ENCODE data around the gene BRDT.

BRDT gene

DNA sequence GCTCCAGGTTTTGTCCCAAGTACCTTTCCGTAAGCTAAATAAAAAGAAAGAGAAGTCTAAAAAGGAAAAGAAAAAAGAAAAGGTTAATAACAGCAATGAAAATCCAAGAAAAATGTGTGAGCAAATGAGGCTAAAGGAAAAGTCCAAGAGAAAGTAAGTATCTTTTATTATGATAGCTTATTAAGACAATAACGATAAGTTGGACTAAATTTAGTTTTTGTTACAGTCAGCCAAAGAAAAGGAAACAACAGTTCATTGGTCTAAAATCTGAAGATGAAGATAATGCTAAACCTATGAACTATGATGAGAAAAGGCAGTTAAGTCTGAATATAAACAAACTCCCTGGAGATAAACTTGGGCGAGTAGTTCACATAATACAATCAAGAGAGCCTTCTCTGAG is 31.5 kb downstream of the BRDT start:
- TF ChIP-seq, protein P1, sequence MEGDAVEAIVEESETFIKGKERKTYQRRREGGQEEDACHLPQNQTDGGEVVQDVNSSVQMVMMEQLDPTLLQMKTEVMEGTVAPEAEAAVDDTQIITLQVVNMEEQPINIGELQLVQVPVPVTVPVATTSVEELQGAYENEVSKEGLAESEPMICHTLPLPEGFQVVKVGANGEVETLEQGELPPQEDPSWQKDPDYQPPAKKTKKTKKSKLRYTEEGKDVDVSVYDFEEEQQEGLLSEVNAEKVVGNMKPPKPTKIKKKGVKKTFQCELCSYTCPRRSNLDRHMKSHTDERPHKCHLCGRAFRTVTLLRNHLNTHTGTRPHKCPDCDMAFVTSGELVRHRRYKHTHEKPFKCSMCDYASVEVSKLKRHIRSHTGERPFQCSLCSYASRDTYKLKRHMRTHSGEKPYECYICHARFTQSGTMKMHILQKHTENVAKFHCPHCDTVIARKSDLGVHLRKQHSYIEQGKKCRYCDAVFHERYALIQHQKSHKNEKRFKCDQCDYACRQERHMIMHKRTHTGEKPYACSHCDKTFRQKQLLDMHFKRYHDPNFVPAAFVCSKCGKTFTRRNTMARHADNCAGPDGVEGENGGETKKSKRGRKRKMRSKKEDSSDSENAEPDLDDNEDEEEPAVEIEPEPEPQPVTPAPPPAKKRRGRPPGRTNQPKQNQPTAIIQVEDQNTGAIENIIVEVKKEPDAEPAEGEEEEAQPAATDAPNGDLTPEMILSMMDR (IDR thresholded peaks at IDR 0.05; ENCODE audit: insufficient read depth, missing control alignments), result no peak
- FAIRE-seq (peak; percentile 74), DNase-seq (ENCODE audit: insufficient read length, low spot score) (no peak)

DNA sequence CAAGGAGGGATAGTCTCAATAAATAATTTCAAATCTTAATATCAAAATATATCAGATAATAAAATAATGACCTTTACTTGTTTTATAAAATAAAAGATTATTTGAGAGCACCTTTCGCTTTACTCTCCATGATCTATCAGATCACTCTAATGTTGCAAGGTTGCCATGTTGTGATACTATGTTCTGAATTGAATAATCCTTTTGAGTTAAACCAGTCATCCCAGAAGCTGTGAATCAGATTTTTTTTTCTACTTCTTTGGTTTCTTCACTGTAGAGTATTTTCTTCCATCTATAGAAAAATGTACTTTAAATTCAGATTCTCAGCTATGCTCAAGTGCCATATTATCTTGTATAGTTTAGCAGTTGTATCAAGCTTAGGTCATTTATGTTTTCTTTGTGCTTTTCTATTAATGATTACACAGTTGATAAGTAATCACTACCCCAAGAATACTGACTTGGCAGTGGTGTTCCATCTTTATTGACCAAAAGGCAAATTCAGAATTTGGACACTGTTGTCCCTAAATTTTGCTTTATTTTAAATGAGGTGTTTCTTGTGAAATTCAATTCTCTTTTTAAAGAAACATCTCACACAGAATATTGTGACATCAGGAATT is 32.9 kb downstream of the BRDT start:
- DNase-seq (ENCODE audit: insufficient read length, low spot score) (no peak), FAIRE-seq (peak; percentile 16)
- TF ChIP-seq, protein P1 (IDR thresholded peaks at IDR 0.05; ENCODE audit: insufficient read depth, missing control alignments), result no peak

DNA sequence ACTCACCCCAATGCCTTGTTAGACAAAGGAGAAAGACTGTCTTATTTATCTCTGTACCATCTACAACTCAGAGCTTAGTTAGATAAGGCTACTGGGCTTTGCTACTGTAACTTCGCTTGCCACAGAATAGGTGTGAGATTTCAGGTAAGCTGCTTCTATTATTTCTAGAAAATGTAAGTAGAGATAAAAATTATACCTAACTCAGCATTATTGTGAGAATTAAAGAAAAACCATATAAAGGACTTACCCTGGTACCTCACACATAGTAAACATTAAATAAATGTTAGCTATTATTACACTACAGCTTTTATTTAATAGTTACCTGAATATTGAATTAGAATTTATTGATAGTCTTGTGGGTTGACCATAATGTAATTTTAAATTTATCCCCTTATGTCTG is 44.1 kb downstream of the BRDT start:
- TF ChIP-seq, protein P1 (IDR thresholded peaks at IDR 0.05; ENCODE audit: insufficient read depth, missing control alignments), result no peak
- FAIRE-seq, result no peak
- DNase-seq (ENCODE audit: insufficient read length, low spot score), result no peak

DNA sequence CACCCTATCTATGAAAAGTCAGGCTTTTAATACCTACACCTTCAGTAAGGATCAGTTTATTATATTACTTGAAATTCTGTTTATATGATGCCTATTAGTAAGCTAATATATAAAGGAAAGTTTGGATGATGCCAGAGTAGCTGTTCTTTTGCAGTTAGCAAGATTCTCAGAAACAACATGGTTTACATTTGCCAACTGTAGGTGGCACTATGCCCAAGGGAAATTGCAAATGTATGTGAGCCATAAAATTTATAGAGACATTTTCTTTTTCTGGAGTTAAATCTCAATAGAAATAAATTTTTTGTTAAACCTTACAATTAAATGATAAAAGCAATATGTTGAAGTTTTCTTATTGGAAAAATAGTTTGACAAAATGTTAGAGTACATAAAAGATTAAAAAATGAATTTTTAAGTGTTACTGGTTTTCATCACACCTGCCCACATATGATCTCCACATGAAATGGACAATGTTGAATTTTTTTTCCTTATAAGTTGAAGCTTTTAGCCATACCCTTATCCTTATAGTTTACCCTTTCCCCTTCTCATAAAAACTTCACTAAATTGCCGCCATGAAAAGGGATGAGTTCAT is 48.5 kb downstream of the BRDT start:
- no peak for FAIRE-seq
- no peak for DNase-seq (ENCODE audit: insufficient read length, low spot score)
- TF ChIP-seq, protein P1 (IDR thresholded peaks at IDR 0.05; ENCODE audit: insufficient read depth, missing control alignments), result peak; percentile 77

DNA sequence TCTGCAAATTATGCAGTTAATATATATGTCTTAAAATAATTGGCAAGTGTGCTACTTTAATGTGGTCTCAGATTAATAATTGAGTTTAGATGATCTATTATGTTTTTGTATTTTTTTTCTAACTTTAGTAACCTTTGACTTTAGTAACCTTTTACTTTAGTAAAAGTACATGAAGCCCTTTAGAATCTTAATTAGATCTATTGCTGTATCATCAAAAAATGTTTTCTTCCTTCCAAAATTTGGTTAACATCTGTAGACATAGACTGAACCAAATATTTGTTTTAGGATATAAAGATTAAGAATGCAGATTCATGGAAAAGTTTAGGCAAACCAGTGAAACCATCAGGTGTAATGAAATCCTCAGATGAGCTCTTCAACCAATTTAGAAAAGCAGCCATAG is 54.9 kb downstream of the BRDT start:
- FAIRE-seq (no peak), DNase-seq (ENCODE audit: insufficient read length, low spot score) (no peak)
- TF ChIP-seq, protein P1 (IDR thresholded peaks at IDR 0.05; ENCODE audit: insufficient read depth, missing control alignments), result no peak

DNA sequence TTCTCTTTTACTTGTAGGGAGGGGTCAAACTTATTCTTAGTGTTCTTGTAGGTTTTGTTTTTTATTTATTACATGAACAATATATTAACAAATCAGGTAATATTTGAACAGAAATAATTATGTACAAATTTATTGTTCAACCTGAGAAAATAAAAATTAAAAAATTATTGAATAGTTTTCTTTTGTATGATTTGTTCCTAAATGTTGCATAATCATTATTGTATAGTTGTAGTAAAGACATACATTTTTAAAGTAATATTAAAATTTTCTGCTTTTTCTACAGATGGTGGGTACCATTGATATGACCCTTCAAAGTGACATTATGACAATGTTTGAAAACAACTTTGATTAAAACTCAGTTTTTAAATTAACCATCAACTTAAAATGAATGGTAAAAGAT is 64.7 kb downstream of the BRDT start:
- FAIRE-seq, result no peak
- TF ChIP-seq, protein P1 (IDR thresholded peaks at IDR 0.05; ENCODE audit: insufficient read depth, missing control alignments), result no peak
- no peak for DNase-seq (ENCODE audit: insufficient read length, low spot score)

DNA sequence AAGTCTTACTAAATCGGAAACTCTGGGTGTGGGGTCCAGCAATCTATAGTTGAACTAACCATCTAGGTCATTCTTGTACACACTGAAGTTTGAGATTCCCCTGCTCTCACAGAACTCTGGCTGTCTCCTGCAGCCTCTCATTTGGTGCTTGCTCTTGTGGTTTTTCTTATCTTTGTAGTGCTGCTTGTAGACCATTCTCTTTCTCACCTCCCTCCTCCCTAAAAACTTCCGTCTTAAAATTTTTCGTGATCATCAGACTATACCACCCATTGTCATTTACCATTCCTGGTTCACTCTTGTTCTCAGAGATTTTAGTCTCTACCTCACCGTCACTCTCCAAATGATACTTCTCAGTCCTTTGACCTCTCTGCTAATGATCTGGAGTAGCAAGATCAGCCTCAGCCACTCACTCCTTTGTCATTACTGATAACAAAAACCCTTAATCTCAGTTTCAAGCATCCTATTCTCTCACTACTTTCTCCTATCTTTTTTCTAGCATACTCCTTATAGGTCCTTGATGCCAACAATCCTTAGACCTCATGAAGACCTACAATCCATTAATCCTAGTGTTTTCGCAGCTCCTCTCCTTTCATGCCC is 67.6 kb downstream of the BRDT start:
- FAIRE-seq (no peak), DNase-seq (ENCODE audit: insufficient read length, low spot score) (no peak)
- TF ChIP-seq, protein P1 (IDR thresholded peaks at IDR 0.05; ENCODE audit: insufficient read depth, missing control alignments), result no peak
